Measurements from ENCODE around the gene PSMG1.
"Not testable (repeated sequence)": the region's sequence is repeated elsewhere in the genome, so short reads cannot be mapped to it uniquely, and the experiment has no call there.

Gene PSMG1

DNA sequence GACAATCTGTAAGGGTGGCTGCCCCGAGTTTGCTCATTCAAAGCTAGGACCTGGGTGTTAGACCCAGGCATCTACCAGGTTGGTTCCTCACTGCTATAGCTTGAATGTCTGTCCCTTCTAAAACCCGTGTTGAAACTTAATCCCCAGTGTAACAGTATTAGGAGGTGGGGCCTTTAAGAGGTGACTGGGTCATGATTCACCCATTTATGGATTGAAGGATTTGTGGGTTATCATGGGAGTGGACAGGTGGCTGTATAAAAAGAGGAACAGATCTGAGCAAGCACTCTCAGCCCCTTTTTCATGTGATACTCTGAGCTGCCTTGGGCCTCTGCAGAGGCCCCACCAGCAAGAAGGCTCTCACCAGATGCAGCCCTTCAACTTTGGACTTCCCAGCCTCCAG is 29.4 kb downstream of the PSMG1 start:
- DNase-seq = no peak

- DNase-seq = no peak
Observed at GRCh38 chr21:39153373-39153772, 29.9 kb downstream of the PSMG1 start.

DNA sequence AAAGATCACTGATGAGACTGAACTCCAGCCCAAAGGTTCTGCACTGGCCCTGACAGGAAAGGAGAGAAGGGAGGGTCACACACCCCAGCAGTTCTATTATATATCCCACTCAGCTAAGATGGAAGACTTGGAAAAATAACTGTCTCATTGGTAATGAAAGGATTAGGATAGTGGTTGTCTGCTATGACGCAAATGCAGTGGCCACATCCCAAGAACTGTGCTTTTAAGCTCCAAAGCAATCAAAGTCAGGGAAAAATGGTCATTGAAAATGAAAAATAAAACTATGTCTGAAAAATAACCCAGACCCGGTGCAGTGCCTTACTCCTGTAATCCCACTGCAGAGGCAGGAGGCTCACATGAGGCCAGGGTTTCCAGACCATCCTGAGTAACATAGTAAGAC is 31.0 kb downstream of the PSMG1 start:
- DNase-seq = no peak

DNA sequence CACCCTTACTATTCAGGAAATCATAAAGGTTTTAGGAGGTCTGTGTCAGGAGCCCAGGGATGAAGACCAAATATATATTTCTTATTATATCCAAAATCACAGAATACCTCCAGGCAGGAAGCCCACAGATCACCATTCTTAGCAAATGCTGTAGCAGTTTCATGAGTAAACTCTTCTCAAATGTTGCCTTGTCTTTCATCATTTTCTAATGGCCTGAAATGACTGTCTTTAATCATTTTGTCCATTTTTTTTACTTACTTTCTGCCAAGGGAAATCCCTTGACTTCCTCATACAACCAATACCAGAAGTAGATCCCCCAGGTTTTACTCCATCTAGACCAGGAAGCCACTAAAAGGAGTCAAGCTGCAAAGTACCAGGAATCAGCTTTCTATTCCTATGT is 32.4 kb downstream of the PSMG1 start:
- DNase-seq = no peak

GRCh38 chr21:39150316-39150715 is 32.9 kb downstream of the PSMG1 start:
- no peak for DNase-seq

- no peak for DNase-seq
Observed at GRCh38 chr21:39149882-39150281, 33.4 kb downstream of the PSMG1 start.

DNA sequence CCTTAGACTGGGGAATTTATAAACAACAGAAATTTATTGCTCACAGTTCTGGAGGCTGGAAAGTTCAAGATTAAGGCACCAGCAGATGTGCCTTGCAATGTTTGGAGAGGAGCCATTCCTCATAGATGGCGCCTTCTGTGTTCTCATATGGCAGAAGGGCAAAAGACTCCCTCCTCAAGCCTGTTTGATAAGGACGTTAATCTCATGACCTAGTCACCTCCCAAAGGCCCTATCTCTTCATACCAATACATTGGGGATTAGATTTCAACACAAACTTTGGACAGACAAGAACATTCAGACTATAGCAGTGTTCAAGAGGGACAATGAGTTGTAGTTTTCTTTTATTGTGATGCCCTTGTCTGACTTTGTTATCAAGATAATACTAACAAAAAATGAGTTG is 34.3 kb downstream of the PSMG1 start:
- no peak for DNase-seq

DNA sequence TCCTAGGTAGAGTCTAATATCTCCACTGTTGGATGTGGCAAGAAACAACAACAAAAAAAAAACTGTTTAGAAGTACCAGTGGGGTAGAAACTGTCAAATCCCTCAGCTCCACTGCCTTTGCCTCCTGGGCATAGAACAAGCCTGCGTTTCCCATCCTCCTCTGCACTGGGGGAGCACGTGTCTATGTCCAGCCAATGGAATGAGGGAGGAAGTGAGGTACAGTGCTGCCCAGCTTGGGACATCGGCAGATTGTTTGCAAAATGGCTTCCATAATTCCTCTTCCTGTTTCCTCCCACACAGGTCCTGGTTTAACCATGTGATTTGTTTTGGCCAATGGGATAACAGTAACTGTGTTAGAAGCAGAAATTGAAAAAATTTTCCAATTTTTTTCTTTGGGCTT is 39.1 kb downstream of the PSMG1 start:
- DNase-seq = no peak

GRCh38 chr21:39142972-39143371 is 40.3 kb downstream of the PSMG1 start:
- no peak for DNase-seq

- DNase-seq = no peak
Observed at GRCh38 chr21:39141502-39141901, 41.7 kb downstream of the PSMG1 start.

GRCh38 chr21:39137248-39138178 is 45.7 kb downstream of the PSMG1 start:
- DNase-seq = no peak

- no peak for DNase-seq
Observed at GRCh38 chr21:39136711-39137110, 46.5 kb downstream of the PSMG1 start.

- not testable (repeated sequence) for DNase-seq
Observed at GRCh38 chr21:39136138-39136537, 47.1 kb downstream of the PSMG1 start.

DNA sequence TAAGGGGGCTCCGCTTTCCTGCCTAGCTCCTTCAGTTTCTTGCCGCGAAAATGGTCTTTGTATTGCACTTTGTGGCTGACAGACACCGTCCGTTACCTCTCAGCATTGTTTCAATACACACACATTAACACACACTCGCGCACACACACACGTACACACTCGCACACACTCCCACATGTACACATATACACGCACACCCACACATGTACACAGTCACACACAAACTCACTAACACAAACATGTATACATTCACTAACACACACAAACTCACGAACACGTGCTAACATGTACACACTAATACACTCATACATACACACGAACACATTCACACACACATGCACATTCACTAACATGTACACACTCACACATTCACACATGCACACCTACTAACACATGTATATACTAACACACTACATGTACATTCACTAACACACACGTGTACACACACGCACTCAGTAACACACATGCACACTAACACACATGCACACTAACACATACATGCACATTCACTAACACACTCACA is 48.9 kb downstream of the PSMG1 start:
- DNase-seq = no peak

- DNase-seq = no peak
Observed at GRCh38 chr21:39132248-39132647, 51.0 kb downstream of the PSMG1 start.

GRCh38 chr21:39131791-39132190 is 51.5 kb downstream of the PSMG1 start:
- no peak for DNase-seq

- DNase-seq = no peak
Observed at GRCh38 chr21:39127506-39127905, 55.7 kb downstream of the PSMG1 start.

GRCh38 chr21:39126486-39126806 is 56.8 kb downstream of the PSMG1 start:
- no peak for DNase-seq

- DNase-seq = no peak
Observed at GRCh38 chr21:39125752-39126485, 57.3 kb downstream of the PSMG1 start.

All from activated T-cell treated with anti-CD3 and anti-CD28 coated beads, Interleukin-2, amount 50 U/mL, for 1 hour (primary cell).